Renal pelvis (tissue), 4 donors: ENCODE results near the gene BCL6B. TPM values are rescaled to one million over a fixed set of nuclear protein-coding genes. Genes with fewer than 3 reads are reported as not detected.
A peak's percentile ranks its signal among the peaks of the same experiment; 100 is the strongest.

Experiments
- DNase-seq: peaks from one replicate; pipeline ENCODE4 v3.0.0-alpha.2; 2013
- polyA plus RNA-seq, 3 donors: library from polyadenylated mRNA; unstranded; fragments of 120-200 nt; gene quantifications; one replicate each; pipeline ENCODE4 v1.2.1, GENCODE V29; 2013; ENCODE audit not compliant: insufficient read length in 3 of 3

Gene BCL6B
- polyA plus RNA-seq, 3 donors: 24.7 to 30.0 (median 25.5) TPM

- DNase-seq: no peak
Observed at GRCh38 chr17:7004398-7005253, 18.2 kb upstream of the BCL6B start.

GRCh38 chr17:7005716-7006115 is 17.1 kb upstream of the BCL6B start:
- DNase-seq: no peak

- no peak for DNase-seq
Observed at GRCh38 chr17:7007143-7007542, 15.7 kb upstream of the BCL6B start.

GRCh38 chr17:7010523-7010922 is 12.3 kb upstream of the BCL6B start:
- DNase-seq: no peak

GRCh38 chr17:7011415-7011814 is 11.4 kb upstream of the BCL6B start:
- no peak for DNase-seq

- no peak for DNase-seq
Observed at GRCh38 chr17:7011942-7012254, 11.0 kb upstream of the BCL6B start.

GRCh38 chr17:7014261-7014994 is 8.4 kb upstream of the BCL6B start:
- peak; percentile 94 for DNase-seq

- DNase-seq: no peak
Observed at GRCh38 chr17:7014995-7015958, 7.6 kb upstream of the BCL6B start.

GRCh38 chr17:7016418-7016817 is 6.4 kb upstream of the BCL6B start:
- DNase-seq: no peak

GRCh38 chr17:7016886-7017826 is 5.7 kb upstream of the BCL6B start:
- DNase-seq: no peak

- DNase-seq: no peak
Observed at GRCh38 chr17:7017827-7018200, 5.0 kb upstream of the BCL6B start.

GRCh38 chr17:7018331-7018964 is 4.4 kb upstream of the BCL6B start:
- no peak for DNase-seq

GRCh38 chr17:7019367-7019766 is 3.5 kb upstream of the BCL6B start:
- no peak for DNase-seq

- DNase-seq: peak; percentile 60
Observed at GRCh38 chr17:7019839-7020519, 2.9 kb upstream of the BCL6B start.

- no peak for DNase-seq
Observed at GRCh38 chr17:7020894-7021664, 1.8 kb upstream of the BCL6B start.

- DNase-seq: no peak
Observed at GRCh38 chr17:7021993-7022778, 664 bp upstream of the BCL6B start.

- DNase-seq: no peak
Observed at GRCh38 chr17:7023576-7024401, 939 bp downstream of the BCL6B start.
